NOMO-1 treated with dmso at 0.1 percent for 144 hours (cell line): ENCODE results near the gene SYT15.

Source experiments
- DNase-seq: peaks from one replicate; lab custom pipeline; 2025; ENCODE audit not compliant: unreplicated experiment; lab: John Stamatoyannopoulos, UW

SYT15 gene

DNA sequence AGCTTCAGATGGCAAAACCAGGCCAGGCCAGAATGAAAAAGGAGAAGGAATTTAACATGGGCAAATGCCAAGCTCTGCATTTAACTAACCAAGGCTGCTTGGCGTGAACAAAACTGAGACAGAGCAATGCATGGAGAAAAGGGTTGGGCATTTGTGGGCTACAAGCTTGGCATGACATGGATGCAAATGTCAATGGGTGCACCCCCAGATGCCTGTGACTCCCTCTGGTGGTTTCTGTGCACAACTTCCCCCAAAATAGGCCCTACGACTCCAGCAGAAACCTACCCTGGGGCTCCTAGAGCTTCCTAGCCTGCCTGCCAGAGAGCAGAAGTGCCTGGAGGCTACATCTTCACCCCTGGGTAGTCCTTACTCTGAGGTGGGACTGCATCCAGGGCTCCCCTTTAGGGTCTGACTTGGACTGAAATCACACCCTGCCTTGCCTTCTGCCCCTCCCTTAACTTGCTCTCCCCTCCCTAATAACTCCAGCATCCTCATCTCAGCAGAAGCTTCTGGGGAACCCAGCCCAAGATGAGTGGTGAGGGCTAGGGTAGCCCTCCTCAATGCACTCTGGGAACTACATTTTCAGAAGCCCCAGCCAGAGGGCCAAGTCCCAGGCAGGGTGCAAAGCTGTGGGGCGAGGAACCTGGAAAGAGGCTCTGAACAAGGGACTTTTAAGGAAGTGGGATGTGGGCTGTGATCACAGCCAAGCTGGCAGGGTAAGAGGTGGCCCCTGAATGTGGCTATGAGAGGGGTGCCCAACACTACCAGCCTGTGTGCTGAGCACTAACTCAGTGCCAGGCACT lies 33.7 kb upstream of the SYT15 start:
- DNase-seq: no peak

DNA sequence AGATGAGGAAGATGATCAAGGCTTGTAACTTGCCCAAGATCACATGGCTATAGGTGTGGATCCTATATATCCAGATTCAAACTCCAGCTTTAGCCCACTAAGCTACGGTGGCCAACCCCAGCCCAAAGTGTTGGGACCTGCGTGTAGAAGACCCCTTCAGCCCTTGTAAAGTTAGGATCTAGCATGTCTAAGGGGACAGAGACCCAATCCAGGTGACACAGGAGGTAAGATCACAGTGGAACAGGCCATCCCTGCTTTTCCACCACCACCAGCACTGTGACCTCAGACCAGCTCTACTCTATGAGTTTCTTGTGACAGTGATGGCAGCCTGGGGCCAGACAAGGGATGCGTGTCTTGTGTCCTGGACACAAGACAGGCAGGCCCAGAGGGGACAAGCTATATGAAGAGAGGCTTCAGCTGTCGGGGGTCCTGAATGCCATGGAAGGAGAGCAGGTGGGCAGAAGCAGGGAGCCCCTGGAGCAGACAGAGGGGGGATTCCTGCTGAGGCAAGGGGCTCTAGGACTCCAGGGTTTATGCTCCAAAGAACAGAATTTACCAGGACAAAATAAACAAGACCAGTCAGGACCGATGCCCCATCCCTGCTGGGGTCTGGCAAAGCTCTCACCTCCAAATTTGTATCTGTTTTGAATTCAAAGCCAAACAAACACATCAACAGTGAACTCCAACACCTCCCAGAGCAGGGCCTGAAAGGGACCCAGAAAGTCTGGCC lies 32.9 kb upstream of the SYT15 start:
- no peak for DNase-seq

DNA sequence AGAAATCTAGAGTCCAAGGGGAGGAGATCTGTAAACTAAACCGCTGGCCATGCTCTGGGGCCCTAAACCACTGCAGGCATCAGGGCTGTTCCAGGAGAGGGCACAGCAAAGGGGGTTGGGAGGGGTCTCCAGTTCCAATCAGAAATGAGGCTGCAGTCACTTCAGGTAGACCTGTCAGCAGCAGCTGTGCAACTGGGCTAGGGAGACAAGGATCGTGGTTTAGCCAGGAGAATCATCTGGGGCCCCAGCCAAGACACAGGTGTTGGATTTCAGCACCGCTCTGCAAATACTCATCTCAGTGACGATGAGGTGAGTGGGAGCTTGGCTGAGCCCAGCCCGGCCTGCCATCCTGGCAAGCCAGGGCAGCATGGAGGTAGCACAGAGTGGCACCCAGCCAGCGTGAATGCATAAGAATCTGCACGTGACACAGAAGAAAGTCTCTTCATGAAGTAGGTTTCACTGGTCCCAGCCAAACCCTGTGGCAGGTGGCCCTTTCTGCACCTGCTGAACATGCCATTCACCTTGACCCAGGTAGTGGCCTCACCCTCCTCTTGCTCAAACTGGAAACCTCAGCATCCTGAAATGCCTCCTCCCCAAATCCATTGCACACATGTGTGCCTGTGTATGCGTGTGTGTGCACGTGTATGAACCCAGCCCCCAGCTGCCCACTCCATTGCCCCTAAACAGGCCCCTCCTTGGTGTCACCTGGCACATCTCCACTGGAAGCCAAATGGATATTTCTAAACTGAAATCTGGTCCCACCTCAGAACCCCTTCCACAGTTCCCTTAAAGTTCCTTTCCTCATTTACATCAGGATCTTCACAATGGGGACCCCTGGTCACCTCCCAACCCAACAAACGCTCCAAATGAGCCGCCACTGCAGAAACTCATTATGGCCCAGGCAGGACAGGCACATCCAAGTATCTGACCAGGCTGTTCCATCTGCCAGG lies 32.1 kb upstream of the SYT15 start:
- no peak for DNase-seq

- no peak for DNase-seq
Observed at GRCh38 chr10:46547541-46548497, 31.1 kb upstream of the SYT15 start.

GRCh38 chr10:46548498-46549090 lies 30.3 kb upstream of the SYT15 start:
- no peak for DNase-seq

- no peak for DNase-seq
Observed at GRCh38 chr10:46549171-46550075, 29.5 kb upstream of the SYT15 start.

- no peak for DNase-seq
Observed at GRCh38 chr10:46550076-46550790, 28.7 kb upstream of the SYT15 start.

GRCh38 chr10:46550795-46551700 lies 27.9 kb upstream of the SYT15 start:
- no peak for DNase-seq

DNA sequence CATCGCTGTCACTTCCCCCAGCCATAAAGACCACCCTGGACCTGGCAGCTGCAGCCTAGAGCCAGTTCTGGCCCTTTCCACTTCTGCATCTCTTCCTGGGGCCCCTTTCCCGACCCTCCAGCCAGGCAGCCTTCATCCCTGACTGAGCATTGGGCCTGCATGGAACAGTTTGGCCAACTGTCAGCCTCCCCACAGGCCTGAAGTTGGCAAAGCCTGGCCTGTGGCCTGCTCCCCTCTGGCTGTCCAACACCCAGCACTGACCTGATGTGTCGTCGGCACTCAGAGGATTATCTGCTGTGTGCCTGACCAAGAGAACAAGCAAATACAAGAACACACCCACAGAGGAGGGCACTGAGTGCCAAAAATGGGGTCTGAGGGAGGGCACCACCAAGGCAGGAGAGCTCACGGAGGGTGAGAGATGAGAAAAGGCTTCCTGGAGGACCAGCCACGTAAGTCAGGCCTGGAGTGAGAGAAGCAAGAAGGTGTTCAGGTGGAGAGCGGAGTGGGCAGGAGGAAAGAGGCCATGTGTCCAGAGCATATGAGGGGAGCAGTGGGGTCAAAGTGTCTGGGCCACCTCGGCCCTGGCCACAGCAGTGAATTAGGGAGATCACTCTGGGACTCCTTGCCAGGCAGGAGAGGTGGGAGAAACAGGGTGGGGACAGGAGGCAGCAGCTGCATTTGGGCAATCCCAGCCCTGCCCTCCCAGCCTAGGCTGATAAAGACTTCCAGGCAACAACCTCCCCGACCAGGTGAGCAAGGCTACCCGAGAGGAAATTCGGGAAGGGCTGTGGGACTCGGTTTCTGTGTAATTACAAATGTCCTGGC lies 27.0 kb upstream of the SYT15 start:
- no peak for DNase-seq

GRCh38 chr10:46552526-46553237 lies 26.2 kb upstream of the SYT15 start:
- no peak for DNase-seq

- no peak for DNase-seq
Observed at GRCh38 chr10:46553238-46554049, 25.5 kb upstream of the SYT15 start.

GRCh38 chr10:46554166-46554781 lies 24.7 kb upstream of the SYT15 start:
- DNase-seq: no peak

- DNase-seq: no peak
Observed at GRCh38 chr10:46555366-46555712, 23.6 kb upstream of the SYT15 start.

- DNase-seq: no peak
Observed at GRCh38 chr10:46555713-46556514, 23.0 kb upstream of the SYT15 start.
